ENCODE data around the gene ARHGAP31.
"Not testable (repeated sequence)": the region's sequence is repeated elsewhere in the genome, so short reads cannot be mapped to it uniquely, and the experiment has no call there.

The ARHGAP31 gene, protein sequence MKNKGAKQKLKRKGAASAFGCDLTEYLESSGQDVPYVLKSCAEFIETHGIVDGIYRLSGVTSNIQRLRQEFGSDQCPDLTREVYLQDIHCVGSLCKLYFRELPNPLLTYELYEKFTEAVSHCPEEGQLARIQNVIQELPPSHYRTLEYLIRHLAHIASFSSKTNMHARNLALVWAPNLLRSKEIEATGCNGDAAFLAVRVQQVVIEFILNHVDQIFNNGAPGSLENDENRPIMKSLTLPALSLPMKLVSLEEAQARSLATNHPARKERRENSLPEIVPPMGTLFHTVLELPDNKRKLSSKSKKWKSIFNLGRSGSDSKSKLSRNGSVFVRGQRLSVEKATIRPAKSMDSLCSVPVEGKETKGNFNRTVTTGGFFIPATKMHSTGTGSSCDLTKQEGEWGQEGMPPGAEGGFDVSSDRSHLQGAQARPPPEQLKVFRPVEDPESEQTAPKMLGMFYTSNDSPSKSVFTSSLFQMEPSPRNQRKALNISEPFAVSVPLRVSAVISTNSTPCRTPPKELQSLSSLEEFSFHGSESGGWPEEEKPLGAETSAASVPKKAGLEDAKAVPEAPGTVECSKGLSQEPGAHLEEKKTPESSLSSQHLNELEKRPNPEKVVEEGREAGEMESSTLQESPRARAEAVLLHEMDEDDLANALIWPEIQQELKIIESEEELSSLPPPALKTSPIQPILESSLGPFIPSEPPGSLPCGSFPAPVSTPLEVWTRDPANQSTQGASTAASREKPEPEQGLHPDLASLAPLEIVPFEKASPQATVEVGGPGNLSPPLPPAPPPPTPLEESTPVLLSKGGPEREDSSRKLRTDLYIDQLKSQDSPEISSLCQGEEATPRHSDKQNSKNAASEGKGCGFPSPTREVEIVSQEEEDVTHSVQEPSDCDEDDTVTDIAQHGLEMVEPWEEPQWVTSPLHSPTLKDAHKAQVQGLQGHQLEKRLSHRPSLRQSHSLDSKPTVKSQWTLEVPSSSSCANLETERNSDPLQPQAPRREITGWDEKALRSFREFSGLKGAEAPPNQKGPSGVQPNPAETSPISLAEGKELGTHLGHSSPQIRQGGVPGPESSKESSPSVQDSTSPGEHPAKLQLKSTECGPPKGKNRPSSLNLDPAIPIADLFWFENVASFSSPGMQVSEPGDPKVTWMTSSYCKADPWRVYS (N-terminal part only)

GRCh38 chr3:119293871-119294695, at the start of gene ARHGAP31:
TSS of gene ARHGAP31 (plus strand) at chr3:119294383. CDS start at chr3:119294905, 522 bp downstream.
- DNase-seq: no peak

- no peak for DNase-seq
Measured at GRCh38 chr3:119245778-119246177, 48.4 kb upstream of the ARHGAP31 start.

DNA sequence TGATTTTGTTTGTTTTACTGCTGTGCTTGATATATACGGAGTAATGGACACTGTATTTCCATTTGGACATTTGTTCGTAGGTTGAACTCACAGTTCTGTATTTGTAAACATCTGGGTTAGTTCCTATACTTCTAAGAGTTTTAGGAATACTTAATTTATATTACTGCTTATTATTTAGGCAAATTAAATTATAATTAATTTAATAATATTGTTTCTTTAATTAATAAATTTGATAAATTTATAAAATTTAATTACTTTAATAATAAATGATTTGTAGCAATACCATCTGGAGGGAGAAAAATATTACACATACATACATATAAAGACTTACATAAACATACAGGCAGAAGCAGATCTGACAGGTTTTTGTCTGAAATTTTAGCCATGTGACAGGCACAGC, 39.0 kb upstream of the ARHGAP31 start:
- no peak for DNase-seq

DNA sequence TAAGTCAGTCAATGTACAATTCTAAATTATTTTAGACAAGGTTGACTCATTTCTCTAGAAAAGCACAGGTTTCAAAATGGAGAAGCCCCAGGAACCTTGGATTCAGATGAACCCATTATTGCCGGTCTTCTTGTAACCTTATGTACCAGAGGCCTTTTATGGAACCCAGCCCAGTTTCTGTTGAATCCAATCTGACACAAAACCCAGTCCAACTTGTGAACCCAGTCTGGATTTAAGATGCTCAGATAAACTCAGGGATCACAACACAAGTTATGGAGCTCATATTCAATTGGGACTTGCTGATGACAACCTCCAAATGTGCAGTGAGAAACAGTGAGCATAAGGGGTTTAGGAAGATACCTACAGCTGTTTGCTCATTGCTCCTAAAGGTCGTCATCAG, 37.1 kb upstream of the ARHGAP31 start:
- no peak for DNase-seq

- DNase-seq: no peak
Measured at GRCh38 chr3:119257654-119258410, 36.4 kb upstream of the ARHGAP31 start.

- DNase-seq: no peak
Measured at GRCh38 chr3:119258915-119259314, 35.3 kb upstream of the ARHGAP31 start.

DNA sequence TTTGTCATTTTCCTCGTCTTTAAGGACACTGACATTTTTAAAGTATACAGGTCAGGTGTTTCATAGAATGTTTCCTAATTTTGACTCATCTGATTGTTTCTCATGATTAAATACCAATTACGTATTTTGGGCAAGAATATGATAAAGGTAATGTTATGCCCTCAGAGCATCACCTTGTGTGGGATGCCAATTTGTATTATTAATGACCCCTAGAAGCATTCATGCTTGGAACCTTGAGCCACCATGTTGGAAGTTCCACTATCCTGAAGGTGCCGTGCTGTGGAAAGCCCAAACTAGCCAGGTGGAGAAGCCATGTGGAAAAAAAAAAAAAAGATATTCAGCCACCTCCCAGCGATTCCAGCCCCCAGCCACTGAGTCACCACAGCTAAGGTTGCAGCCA, 34.4 kb upstream of the ARHGAP31 start:
- no peak for DNase-seq

DNA sequence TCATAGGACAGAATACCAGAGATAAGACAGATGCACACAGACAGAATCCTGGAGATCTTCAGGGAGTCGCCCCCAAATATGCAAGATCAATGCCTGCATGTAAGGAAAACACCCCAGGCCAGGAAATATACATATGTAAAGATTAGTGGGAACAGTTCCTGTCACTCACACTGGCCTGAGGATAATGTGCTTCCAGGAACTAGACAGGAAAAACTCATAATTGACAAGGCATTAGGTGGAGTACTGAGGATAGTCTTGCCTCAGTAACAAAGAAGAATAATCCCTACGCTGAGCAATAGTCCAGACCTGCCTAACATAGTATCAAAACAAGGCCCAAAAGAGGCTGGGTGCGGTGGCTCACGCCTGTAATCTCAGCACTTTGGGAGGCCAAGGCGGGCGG, 33.1 kb upstream of the ARHGAP31 start:
- no peak for DNase-seq

GRCh38 chr3:119270212-119270611, 24.0 kb upstream of the ARHGAP31 start:
- not testable (repeated sequence) for DNase-seq

- no peak for DNase-seq
Measured at GRCh38 chr3:119276680-119277079, 17.5 kb upstream of the ARHGAP31 start.

- no peak for DNase-seq
Measured at GRCh38 chr3:119279101-119279554, 15.1 kb upstream of the ARHGAP31 start.

DNA sequence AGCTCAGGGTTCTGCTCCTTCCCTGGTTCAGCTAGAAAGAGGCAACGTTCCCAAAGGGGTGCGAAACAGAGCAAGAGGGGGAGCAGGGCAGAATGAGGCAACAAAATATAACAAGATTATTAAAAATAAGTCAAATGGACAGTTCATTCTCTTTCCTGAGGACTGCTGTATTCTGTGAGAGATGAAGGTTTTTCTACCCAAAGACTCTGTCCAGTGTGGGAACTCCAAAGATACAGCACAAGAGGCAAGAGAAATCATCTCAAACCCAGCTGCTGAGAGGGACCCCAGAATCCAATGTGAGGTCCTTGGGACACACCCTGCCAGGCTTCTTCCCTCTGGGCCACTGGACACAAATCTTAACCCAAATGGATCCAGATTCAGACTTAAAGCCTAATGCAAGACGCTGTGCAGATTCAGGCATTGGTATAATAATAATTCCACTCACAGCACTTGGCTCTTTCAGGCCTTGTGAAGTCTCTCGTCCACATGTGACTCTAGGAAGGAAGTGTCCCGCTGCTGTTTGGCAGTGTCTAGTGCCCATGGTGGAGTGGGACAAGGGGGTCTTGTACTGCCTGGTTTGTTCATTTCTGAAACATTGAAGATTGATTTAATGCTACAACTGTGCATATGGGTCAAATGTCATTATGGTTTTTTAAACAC, 14.5 kb upstream of the ARHGAP31 start:
- no peak for DNase-seq

- DNase-seq: no peak
Measured at GRCh38 chr3:119288669-119289403, 5.3 kb upstream of the ARHGAP31 start.

GRCh38 chr3:119289404-119289770, 4.8 kb upstream of the ARHGAP31 start:
- no peak for DNase-seq

GRCh38 chr3:119290613-119291012, 3.6 kb upstream of the ARHGAP31 start:
- no peak for DNase-seq

DNA sequence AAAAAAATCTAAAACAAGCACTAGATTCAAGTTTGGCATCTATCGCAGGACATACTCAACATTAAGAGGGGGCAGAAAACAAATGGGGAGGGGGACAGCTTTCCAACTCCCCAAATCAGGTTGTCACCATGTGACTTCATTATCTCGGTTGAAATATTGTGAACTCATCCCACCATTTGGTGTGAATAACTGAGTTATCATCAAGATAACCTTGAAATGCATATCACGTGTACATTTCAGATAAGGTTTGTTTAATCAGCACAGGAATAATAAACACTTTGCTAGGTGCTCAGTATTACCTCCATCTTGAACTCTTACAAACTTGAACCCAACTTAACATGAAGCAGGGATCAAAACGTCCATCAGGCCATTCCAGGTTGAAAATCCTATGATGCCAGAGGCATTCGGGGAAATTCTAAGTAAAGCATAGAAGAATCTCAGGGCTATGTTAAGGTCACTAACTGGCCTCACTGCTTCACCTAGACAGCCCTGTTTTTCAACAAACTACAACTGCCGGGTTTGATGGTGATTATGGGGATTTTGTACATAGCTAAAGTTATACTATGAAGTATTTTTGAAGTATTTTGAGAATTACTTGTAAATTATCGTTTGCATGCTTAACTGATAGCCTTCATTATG, 3.0 kb upstream of the ARHGAP31 start:
- DNase-seq: no peak

GRCh38 chr3:119292666-119293065, 1.5 kb upstream of the ARHGAP31 start:
- no peak for DNase-seq

- DNase-seq: no peak
Measured at GRCh38 chr3:119293105-119293870, 895 bp upstream of the ARHGAP31 start.
